Endothelial cell of umbilical vein (primary cell): Measurements from ENCODE around the gene SLC24A3. TPM values are rescaled to one million over a fixed set of nuclear protein-coding genes. Genes with fewer than 3 reads are reported as not detected.

Source experiments
- BruUV-seq: library from RNA; stranded (reverse); fragments of 400-500 nt; replicated peaks from 2 replicates; lab custom pipeline; 2021; lab: Mats Ljungman, UMichigan
- CTCF ChIA-PET: fragments of 300-600, 350-600 bp; sonication (Branson Sonifier 250); formaldehyde crosslinking; loops from one replicate; lab custom pipeline; 2021; ENCODE audit warnings: antibody characterized with exemption, inconsistent platforms; lab: Charles Lee
- POLR2A ChIA-PET: fragments of 300-600, 350-600 bp; sonication (Branson Sonifier 250); formaldehyde crosslinking; loops from one replicate; lab custom pipeline; 2021; ENCODE audit warnings: antibody characterized with exemption, inconsistent platforms; lab: Charles Lee
- DNase-seq: peaks from one replicate; pipeline ENCODE4 v3.0.0-alpha.2; 2011; ENCODE audit warnings: low read depth, low spot score
- FAIRE-seq: peaks from 2 replicates; lab custom pipeline; 2011; peaks lifted over from hg19 to GRCh38; lab: Jason Lieb, UNC
- H2AFZ ChIP-seq: 2 replicates; pipeline ENCODE4 v1.6.0; 2012; ENCODE audit warnings: low read depth, low read length, control low read depth, inconsistent platforms
- H3K27ac ChIP-seq: 2 replicates; pipeline ENCODE4 v1.5.1; 2011; ENCODE audit warnings: low read depth, mild to moderate bottlenecking, control low read depth, low read length, moderate library complexity; ENCODE audit not compliant: insufficient read depth
- H3K27me3 ChIP-seq, 2 experiments: 2 replicates each; pipeline versions ENCODE4 v1.6.0 to v1.6.1; 2011; ENCODE audit warnings: low read length in 2 of 2, mixed read lengths in 1 of 2; ENCODE audit not compliant: control insufficient read depth in 2 of 2, insufficient read depth in 2 of 2
- H3K36me3 ChIP-seq, 2 experiments: 2 replicates in 1 of 2; 3 replicates in 1 of 2; pipeline ENCODE4 v1.5.1; 2011; ENCODE audit warnings: low read length in 2 of 2, mild to moderate bottlenecking in 1 of 2, moderate library complexity in 1 of 2; ENCODE audit not compliant: control insufficient read depth in 2 of 2, insufficient read depth in 2 of 2; ENCODE audit errors: extremely low read depth in 1 of 2
- H3K4me1 ChIP-seq: 3 replicates; pipeline ENCODE4 v1.5.1; 2011; ENCODE audit warnings: mild to moderate bottlenecking, low read length; ENCODE audit not compliant: control insufficient read depth, insufficient read depth; ENCODE audit errors: extremely low read depth
- H3K4me2 ChIP-seq: 2 replicates; pipeline ENCODE4 v1.6.1; 2011; ENCODE audit warnings: low read length, control low read depth, mixed read lengths; ENCODE audit not compliant: insufficient read depth
- H3K4me3 ChIP-seq, 3 experiments: fragments of 200-600 bp in 1 of 3; sonication (generic), shearing (Covaris generic) in 1 of 3; replicated peaks in 1 of 3; 2 replicates each; pipeline ENCODE4 v1.5.1; 2011 to 2016; ENCODE audit warnings: control low read depth in 3 of 3, low read length in 3 of 3, mild to moderate bottlenecking in 2 of 3, inconsistent platforms in 1 of 3, low read depth in 1 of 3, moderate library complexity in 1 of 3; ENCODE audit not compliant: insufficient read depth in 1 of 3
- H3K79me2 ChIP-seq: 2 replicates; pipeline ENCODE4 v1.6.0; 2012; ENCODE audit warnings: low read length, inconsistent platforms; ENCODE audit not compliant: control insufficient read depth, insufficient read depth
- H3K9ac ChIP-seq: replicated peaks from 2 replicates; pipeline ENCODE3; 2011; ENCODE audit warnings: low read length, control low read depth; ENCODE audit not compliant: insufficient read depth; ENCODE audit errors: extremely low read depth
- H3K9me1 ChIP-seq: replicated peaks from 3 replicates; pipeline ENCODE4 v1.6.0; 2011; ENCODE audit warnings: mild to moderate bottlenecking, low read length; ENCODE audit not compliant: control insufficient read depth, insufficient read depth; ENCODE audit errors: extremely low read depth
- H3K9me3 ChIP-seq: replicated peaks from 2 replicates; pipeline ENCODE4 v1.5.1; 2012; ENCODE audit warnings: low read length, inconsistent platforms; ENCODE audit not compliant: control insufficient read depth, insufficient read depth
- H4K20me1 ChIP-seq: replicated peaks from 2 replicates; pipeline ENCODE3; 2011; ENCODE audit warnings: mild to moderate bottlenecking, low read length; ENCODE audit not compliant: control insufficient read depth, insufficient read depth; ENCODE audit errors: extremely low read depth
- CTCF ChIP-seq, 2 donors: IDR thresholded peaks; 1 replicate in 1 of 2; 2 replicates in 1 of 2; pipeline ENCODE4 v1.5.1; 2011; ENCODE audit warnings: low read length in 2 of 2, mild to moderate bottlenecking in 2 of 2, moderate library complexity in 2 of 2, control low read depth in 1 of 2, inconsistent platforms in 1 of 2, low read depth in 1 of 2; ENCODE audit not compliant: insufficient read depth in 1 of 2; ENCODE audit errors: extremely low read depth in 1 of 2
- EZH2 ChIP-seq: IDR thresholded peaks from 2 replicates; pipeline ENCODE4 v1.6.1; 2012; ENCODE audit warnings: borderline replicate concordance, low read depth, mild to moderate bottlenecking, moderate library complexity, low read length, inconsistent platforms; ENCODE audit not compliant: severe bottlenecking
- FOS ChIP-seq: IDR thresholded peaks from 2 replicates; pipeline ENCODE4 v1.6.1; 2011; ENCODE audit warnings: mild to moderate bottlenecking, low read length, moderate library complexity, borderline replicate concordance; ENCODE audit not compliant: insufficient read depth
- GATA2 ChIP-seq: IDR thresholded peaks from 2 replicates; pipeline ENCODE4 v1.7.0; 2011; ENCODE audit warnings: low read depth, mild to moderate bottlenecking, moderate library complexity, mixed read lengths, low read length; ENCODE audit not compliant: insufficient read length, insufficient read depth
- JUN ChIP-seq: IDR thresholded peaks from 2 replicates; pipeline ENCODE4 v1.6.1; 2011; ENCODE audit warnings: borderline replicate concordance, low read depth; ENCODE audit not compliant: insufficient read length, insufficient read depth
- MAX ChIP-seq: IDR thresholded peaks from 2 replicates; pipeline ENCODE4 v1.6.1; 2011; ENCODE audit not compliant: insufficient read depth, insufficient read length
- MYC ChIP-seq: IDR thresholded peaks from one replicate; pipeline ENCODE4 v1.6.1; 2011; ENCODE audit warnings: mild to moderate bottlenecking, low read depth, low read length
- POLR2A ChIP-seq: IDR thresholded peaks from 2 replicates; pipeline ENCODE4 v1.6.1; 2012; ENCODE audit warnings: low read depth, mild to moderate bottlenecking, control low read depth, low read length
- POLR2AphosphoS5 ChIP-seq: IDR thresholded peaks from 2 replicates; pipeline ENCODE4 v1.6.1; 2012; ENCODE audit warnings: low read depth, mild to moderate bottlenecking, control low read depth, low read length, moderate library complexity; ENCODE audit not compliant: insufficient read depth
- dilution Hi-C: fragments of 300-500 bp; cut with MboI; formaldehyde crosslinking; loops from one replicate; pipeline ENCODE4 v1.15.0; 2019; ENCODE audit warnings: low sequenced_read_pairs; ENCODE audit not compliant: extremely low pct_ligation_motif_present
- intact Hi-C: fragments of 100-400 bp; cut with micrococcal nuclease; formaldehyde crosslinking; loops from one replicate; pipeline ENCODE4 v1.10.0; 2022
- polyA plus RNA-seq, 4 experiments: library from polyadenylated mRNA; depleted of rRNA in 3 of 4; stranded (reverse) in 3 of 4; unstranded in 1 of 4; fragments of >200 nt; gene quantifications; 2 replicates each; pipeline versions ENCODE4 v1.2.1 to v1.2.3, GENCODE V29; 2011 to 2012; ENCODE audit warnings: missing spikeins in 1 of 4
- total RNA-seq: library from RNA; stranded (reverse); gene quantifications from 2 replicates; pipeline ENCODE4 v1.2.3, GENCODE V29; 2021

SLC24A3 gene
- total and polyA plus RNA-seq, 2 donors (not counting 3 experiments of a cell fraction or from before 2014, with no cell fraction given) = not detected

GRCh38 chr20:19710336-19711120 is 498.1 kb downstream of the SLC24A3 start:
- Histone ChIP-seq H3K36me3 (no peaks in the 10 kb centered on the region), H3K27me3 (peaks cover 9 to 15% of the 10 kb centered on the region in 2 experiments), H3K9me1 (no peaks in the 10 kb centered on the region), H3K79me2 (no peaks in the 10 kb centered on the region), H2AFZ (no peak overlapping the region), H3K9me3 (no peaks in the 10 kb centered on the region), H4K20me1 (no peaks in the 10 kb centered on the region), H3K4me1 (no peaks in the 10 kb centered on the region), H3K4me3 (no peak overlapping the region), H3K9ac (no peak overlapping the region), H3K4me2 (no peak overlapping the region), H3K27ac (no peak overlapping the region)
- TF ChIP-seq CTCF (IDR thresholded peaks at IDR 0.05; ENCODE audit: extremely low read depth in 1 of 2, insufficient read depth in 1 of 2, low read depth in 1 of 2, low read length in 2 of 2) = no peak
- TF ChIP-seq JUN = no peak
- no peak for TF ChIP-seq EZH2
- no peak for TF ChIP-seq MAX
- TF ChIP-seq POLR2AphosphoS5 = no peak
- TF ChIP-seq GATA2 = no peak
- TF ChIP-seq MYC = no peak
- TF ChIP-seq POLR2A = no peak
- no peak for TF ChIP-seq FOS
- intact Hi-C loops (no loop called here), dilution Hi-C loops (no loop called here)
- no TSS peak for BruUV-seq
- DNase-seq (peak; percentile 45), FAIRE-seq (no peak)
- CTCF ChIA-PET = no interaction called here
- POLR2A ChIA-PET = no interaction called here
